RWPE1 (cell line): ENCODE measurements around the gene CRYBA2.

ENCODE experiments used
- CTCF ChIA-PET: fragments of 350-600 bp; sonication (Branson Sonifier 250); formaldehyde crosslinking; extraction: SDS; loops from one replicate; lab custom pipeline; 2021; lab: Yijun Ruan, JAX
- POLR2A ChIA-PET: fragments of 400-600 bp; formaldehyde crosslinking; extraction: SDS; loops from one replicate; lab custom pipeline; 2020; ENCODE audit warnings: antibody characterized with exemption; ENCODE audit not compliant: low non-redundant PET; lab: Yijun Ruan, JAX
- DNase-seq: peaks from one replicate; pipeline ENCODE4 v3.0.0; 2012; ENCODE audit warnings: low spot score
- H3K27ac ChIP-seq: fragments of 450-650 bp; 2 replicates; pipeline ENCODE4 v1.5.1; 2017
- CTCF ChIP-seq: fragments of 450-650 bp; conservative IDR thresholded peaks from 2 replicates; pipeline ENCODE4 v1.5.1; 2017; ENCODE audit warnings: low read depth, mild to moderate bottlenecking

CRYBA2 gene

DNA sequence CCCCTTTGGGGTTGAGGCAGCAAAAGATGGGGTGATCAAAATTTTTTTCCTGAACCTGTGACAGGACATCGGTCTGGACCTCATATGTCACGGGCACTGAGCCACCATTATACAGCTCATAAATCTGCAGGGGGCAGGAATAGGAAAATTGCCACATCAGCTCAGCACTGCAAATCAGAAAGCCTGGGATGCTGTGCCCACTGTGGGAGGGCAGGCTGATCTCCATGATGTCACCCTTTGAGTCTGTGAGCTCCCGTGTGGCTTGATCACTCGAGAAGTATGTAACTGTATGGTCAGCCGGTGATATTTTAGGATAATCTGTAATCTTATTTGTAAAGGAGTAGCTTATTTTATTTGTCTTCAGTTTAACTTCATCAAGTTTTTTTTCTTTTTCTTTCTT, 17.7 kb upstream of the CRYBA2 start:
- ChIA-PET POLR2A (no interaction called here), CTCF (interaction anchor here (0.6 to 1.7 kb wide), 10 partner anchors 7 to 428 kb away, joined by 3 to 18 read pairs (median 3); partner anchors contain the start of gene CNPPD1)
- no peak for DNase-seq
- no peak overlapping the region for H3K27ac ChIP-seq
- no peak for TF ChIP-seq CTCF

DNA sequence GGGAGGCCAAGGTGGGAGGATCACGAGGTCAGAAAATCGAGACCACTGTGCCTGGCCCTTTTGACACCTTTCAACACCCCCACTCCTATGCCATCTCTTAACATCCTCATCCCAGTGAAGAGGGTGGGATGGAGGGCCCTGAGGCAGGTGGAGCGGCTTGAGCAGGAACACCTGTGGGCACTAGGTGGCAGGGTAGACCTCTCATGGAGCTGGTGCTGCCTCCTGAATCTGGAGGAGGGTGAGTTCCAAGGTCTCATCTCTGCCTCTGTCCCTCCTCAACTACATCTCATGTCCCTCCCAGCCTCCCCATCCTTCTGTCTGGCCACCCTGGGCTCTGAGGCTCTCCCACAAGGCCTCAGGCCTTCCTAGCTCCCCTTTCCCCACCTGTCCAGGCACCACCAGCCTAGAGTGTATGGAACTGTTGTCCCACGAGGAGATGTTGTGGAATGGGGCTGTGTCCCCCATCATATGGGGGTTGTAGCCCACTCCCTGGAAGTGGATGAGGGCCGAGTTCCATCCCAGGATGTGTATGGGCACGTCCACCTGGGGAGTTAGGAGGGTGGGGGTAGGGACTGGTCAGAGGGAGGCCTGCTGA, 17.0 kb upstream of the CRYBA2 start:
- TF ChIP-seq CTCF = peak; percentile 36
- H3K27ac ChIP-seq = no peak overlapping the region
- DNase-seq = peak; percentile 60
- CTCF ChIA-PET = interaction anchor here (0.5 to 1.7 kb wide), 13 partner anchors 8 to 1040 kb away, joined by 3 to 18 read pairs (median 4); partner anchors contain the start of gene CNPPD1
- POLR2A ChIA-PET = no interaction called here

DNA sequence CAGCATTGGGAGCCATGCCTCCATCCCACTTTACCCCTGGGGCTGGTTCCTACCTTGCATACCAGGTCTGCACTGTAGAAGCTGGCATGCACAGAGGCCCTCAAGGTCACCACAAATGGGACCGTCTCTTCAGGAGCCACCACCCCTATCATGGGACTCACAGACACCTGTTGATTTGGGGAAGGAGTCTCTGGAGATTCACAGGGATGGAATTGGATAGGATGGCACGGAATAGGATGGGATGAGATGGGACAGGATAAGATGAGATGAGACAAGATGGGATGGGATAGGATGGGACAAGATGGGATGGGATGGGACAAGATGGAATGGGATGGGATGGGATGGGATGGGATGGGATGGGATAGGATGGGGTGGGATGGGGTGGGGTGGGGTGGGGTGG, 16.1 kb upstream of the CRYBA2 start:
- no peak for TF ChIP-seq CTCF
- no peak overlapping the region for H3K27ac ChIP-seq
- CTCF ChIA-PET = interaction anchor here (0.6 to 1.6 kb wide), 4 partner anchors 29 to 145 kb away, joined by 3 to 9 read pairs (median 3); no protein-coding TSS in a partner anchor
- no peak for DNase-seq
- POLR2A ChIA-PET = no interaction called here

DNA sequence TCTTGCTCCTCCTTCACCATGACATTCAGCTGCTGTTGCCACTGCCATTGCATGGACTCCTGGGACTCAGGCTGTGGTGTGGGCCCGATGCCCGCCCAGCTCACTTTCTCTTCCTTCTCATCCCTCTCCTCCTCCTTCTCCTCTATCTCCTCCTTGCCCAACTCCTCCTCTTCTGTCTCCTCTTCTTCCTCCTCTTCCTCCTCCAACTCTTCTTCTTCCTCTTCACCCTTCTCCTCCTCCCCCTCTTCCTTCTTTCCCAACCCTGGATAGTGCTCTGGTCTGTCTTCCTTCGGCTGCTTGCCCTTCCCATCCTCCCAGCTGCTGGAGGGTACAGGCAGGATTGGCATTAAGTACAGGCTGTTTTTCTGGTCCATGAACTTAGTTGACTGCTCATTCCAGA, 10.8 kb upstream of the CRYBA2 start:
- ChIA-PET POLR2A (no interaction called here), CTCF (no interaction called here)
- no peak overlapping the region for H3K27ac ChIP-seq
- DNase-seq = no peak
- TF ChIP-seq CTCF = no peak

- DNase-seq = no peak
- POLR2A ChIA-PET = no interaction called here
- TF ChIP-seq CTCF = no peak
- H3K27ac ChIP-seq = no peak overlapping the region
- CTCF ChIA-PET = interaction anchor here (1.0 to 1.9 kb wide), 4 partner anchors 9 to 117 kb away, joined by 3 to 21 read pairs (median 4); no protein-coding TSS in a partner anchor
Observed at GRCh38 chr2:219003267-219003634, 10.0 kb upstream of the CRYBA2 start.

GRCh38 chr2:219002395-219003266, 9.4 kb upstream of the CRYBA2 start:
- peak; percentile 22 for TF ChIP-seq CTCF
- no peak overlapping the region for H3K27ac ChIP-seq
- ChIA-PET CTCF (interaction anchor here (0.6 to 1.9 kb wide), 23 partner anchors 8 to 477 kb away, joined by 3 to 21 read pairs (median 3); no protein-coding TSS in a partner anchor), POLR2A (no interaction called here)
- DNase-seq = no peak
